Progenitor cell of endocrine pancreas (in vitro differentiated cells): ENCODE results near the gene RGS17. TPM values are rescaled to one million over a fixed set of nuclear protein-coding genes. Genes with fewer than 3 reads are reported as not detected.

Source experiments
- DNase-seq: peaks from one replicate; pipeline ENCODE4 v3.0.0; 2021; ENCODE audit warnings: low spot score; ENCODE audit not compliant: unreplicated experiment
- H3K27ac Mint-ChIP-seq: 2 replicates; pipeline ENCODE4 v1.8.0; 2021; ENCODE audit warnings: mild to moderate bottlenecking, moderate library complexity, mixed read lengths
- H3K27me3 Mint-ChIP-seq: 2 replicates; pipeline ENCODE4 v1.8.0; 2021; ENCODE audit warnings: mixed read lengths
- H3K36me3 Mint-ChIP-seq: 2 replicates; pipeline ENCODE4 v1.8.0; 2022; ENCODE audit warnings: mixed read lengths; ENCODE audit not compliant: insufficient read depth
- H3K4me1 Mint-ChIP-seq: 2 replicates; pipeline ENCODE4 v1.8.0; 2021; ENCODE audit warnings: low read depth, mixed read lengths
- H3K4me3 Mint-ChIP-seq: 2 replicates; pipeline ENCODE4 v1.8.0; 2021; ENCODE audit warnings: low read depth, mild to moderate bottlenecking, moderate library complexity, mixed read lengths
- H3K9me3 Mint-ChIP-seq: 2 replicates; pipeline ENCODE4 v1.8.0; 2021; ENCODE audit warnings: low read depth, mixed read lengths
- total RNA-seq: library from RNA; stranded (reverse); gene quantifications from 2 replicates; pipeline ENCODE4 v1.2.1, GENCODE V29; 2021
- TF ChIP-seq, protein P1 (sequence below): fragments of 200-600 bp; sonication (generic); IDR thresholded peaks from one replicate; pipeline ENCODE4 v1.5.0; 2021; ENCODE audit warnings: antibody characterized with exemption, mild to moderate bottlenecking; ENCODE audit not compliant: unreplicated experiment

Gene RGS17
- total RNA-seq, 1 donor from 2014 or later = 2.6 TPM

- no peaks in the 10 kb centered on the region for H3K36me3 Mint-ChIP-seq
- DNase-seq = no peak
- TF ChIP-seq, protein P1, sequence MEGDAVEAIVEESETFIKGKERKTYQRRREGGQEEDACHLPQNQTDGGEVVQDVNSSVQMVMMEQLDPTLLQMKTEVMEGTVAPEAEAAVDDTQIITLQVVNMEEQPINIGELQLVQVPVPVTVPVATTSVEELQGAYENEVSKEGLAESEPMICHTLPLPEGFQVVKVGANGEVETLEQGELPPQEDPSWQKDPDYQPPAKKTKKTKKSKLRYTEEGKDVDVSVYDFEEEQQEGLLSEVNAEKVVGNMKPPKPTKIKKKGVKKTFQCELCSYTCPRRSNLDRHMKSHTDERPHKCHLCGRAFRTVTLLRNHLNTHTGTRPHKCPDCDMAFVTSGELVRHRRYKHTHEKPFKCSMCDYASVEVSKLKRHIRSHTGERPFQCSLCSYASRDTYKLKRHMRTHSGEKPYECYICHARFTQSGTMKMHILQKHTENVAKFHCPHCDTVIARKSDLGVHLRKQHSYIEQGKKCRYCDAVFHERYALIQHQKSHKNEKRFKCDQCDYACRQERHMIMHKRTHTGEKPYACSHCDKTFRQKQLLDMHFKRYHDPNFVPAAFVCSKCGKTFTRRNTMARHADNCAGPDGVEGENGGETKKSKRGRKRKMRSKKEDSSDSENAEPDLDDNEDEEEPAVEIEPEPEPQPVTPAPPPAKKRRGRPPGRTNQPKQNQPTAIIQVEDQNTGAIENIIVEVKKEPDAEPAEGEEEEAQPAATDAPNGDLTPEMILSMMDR = no peak
- no peaks in the 10 kb centered on the region for H3K9me3 Mint-ChIP-seq
- no peak overlapping the region for H3K27ac Mint-ChIP-seq
- H3K4me3 Mint-ChIP-seq = no peak overlapping the region
- H3K4me1 Mint-ChIP-seq = no peaks in the 10 kb centered on the region
- H3K27me3 Mint-ChIP-seq = no peaks in the 10 kb centered on the region
Observed at GRCh38 chr6:153162646-153163045, 31.6 kb upstream of the RGS17 start.

GRCh38 chr6:153162172-153162571 is 31.1 kb upstream of the RGS17 start:
- TF ChIP-seq, protein P1 = no peak
- Mint-ChIP-seq H3K4me3 (no peak overlapping the region), H3K27ac (no peak overlapping the region), H3K4me1 (no peaks in the 10 kb centered on the region), H3K36me3 (no peaks in the 10 kb centered on the region), H3K27me3 (no peaks in the 10 kb centered on the region), H3K9me3 (no peaks in the 10 kb centered on the region)
- no peak for DNase-seq

GRCh38 chr6:153160221-153160620 is 29.1 kb upstream of the RGS17 start:
- Mint-ChIP-seq H3K4me3 (no peak overlapping the region), H3K36me3 (no peaks in the 10 kb centered on the region), H3K9me3 (no peaks in the 10 kb centered on the region), H3K4me1 (no peaks in the 10 kb centered on the region), H3K27me3 (no peaks in the 10 kb centered on the region), H3K27ac (no peak overlapping the region)
- no peak for DNase-seq
- TF ChIP-seq, protein P1 = no peak

DNA sequence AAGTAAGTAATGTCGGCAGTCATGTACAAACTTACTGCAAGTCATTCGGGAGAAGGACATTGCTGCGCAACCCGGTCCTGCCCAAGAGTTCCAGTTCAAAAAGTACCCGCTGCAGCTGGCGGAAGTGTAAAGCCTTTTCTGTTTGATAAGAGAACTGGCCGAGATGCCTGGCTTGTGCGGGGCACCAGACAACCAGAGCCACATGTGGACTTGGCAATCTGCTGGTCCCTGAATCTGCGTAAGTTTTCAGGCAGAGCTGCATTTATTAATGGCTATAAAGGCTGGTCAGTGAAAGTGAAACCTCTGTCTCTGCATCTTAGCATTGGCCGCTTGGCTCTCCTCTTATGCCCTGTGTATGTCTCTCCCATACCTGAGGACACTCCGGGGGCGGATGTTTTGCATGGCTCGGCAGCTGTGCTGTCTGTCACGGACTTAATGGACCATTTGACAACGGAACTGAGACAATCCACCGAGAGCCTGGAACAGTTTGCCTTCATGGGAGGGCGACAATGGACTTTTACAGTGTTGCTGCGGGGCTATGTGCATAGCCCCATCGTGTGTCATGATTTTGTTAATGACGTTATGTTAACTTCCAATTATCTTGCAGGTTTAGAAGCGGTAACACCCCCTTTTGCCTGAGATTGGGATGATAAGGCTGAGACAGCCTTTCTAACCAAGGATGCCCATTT is 19.8 kb upstream of the RGS17 start:
- Mint-ChIP-seq H3K36me3 (no peaks in the 10 kb centered on the region), H3K4me1 (no peaks in the 10 kb centered on the region), H3K27ac (no peak overlapping the region), H3K9me3 (peaks cover 3% of the 10 kb centered on the region), H3K27me3 (peaks cover 6% of the 10 kb centered on the region), H3K4me3 (no peak overlapping the region)
- TF ChIP-seq, protein P1 = no peak
- DNase-seq = no peak

DNA sequence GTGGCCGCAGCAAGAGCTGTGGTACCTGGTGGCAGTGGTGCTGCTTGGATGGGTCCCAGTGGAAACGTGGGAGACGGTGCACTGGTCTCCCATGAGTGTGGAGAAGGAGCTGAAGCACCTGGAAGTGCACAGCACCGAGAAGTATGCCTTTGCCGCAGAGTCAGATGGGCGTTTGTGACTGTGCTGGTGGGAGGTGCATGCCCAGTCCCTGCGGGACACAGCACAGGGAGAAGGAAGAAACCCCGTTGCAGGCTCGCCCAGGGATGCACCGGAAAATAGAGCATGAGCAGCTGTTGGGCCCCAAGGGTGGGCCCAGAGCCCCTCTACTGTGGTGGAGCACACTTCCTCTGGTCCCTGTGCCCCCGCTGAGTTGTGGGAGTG is 19.3 kb upstream of the RGS17 start:
- Mint-ChIP-seq H3K27me3 (peaks cover 6% of the 10 kb centered on the region), H3K4me1 (no peaks in the 10 kb centered on the region), H3K9me3 (peaks cover 3% of the 10 kb centered on the region), H3K36me3 (no peaks in the 10 kb centered on the region), H3K27ac (no peak overlapping the region), H3K4me3 (no peak overlapping the region)
- no peak for DNase-seq
- TF ChIP-seq, protein P1 = no peak
